Sigmoid colon (tissue), 7 donors: ENCODE results near the gene TSPAN18. TPM values are rescaled to one million over a fixed set of nuclear protein-coding genes. Genes with fewer than 3 reads are reported as not detected.

Experiments used
- DNase-seq: peaks from one replicate; pipeline ENCODE4 v3.0.0-alpha.2; 2019
- H3K27ac ChIP-seq, 4 donors: fragments of 200-600 bp; sonication (generic); one replicate each; pipeline ENCODE4 v1.5.1; 2016 to 2019; ENCODE audit warnings: mild to moderate bottlenecking in 1 of 4
- H3K27me3 ChIP-seq, 3 donors: fragments of 200-600 bp; sonication (generic); one replicate each; pipeline ENCODE4 v1.5.1; 2019; ENCODE audit warnings: mild to moderate bottlenecking in 1 of 3
- H3K36me3 ChIP-seq, 4 donors: fragments of 200-600 bp; sonication (generic); one replicate each; pipeline ENCODE4 v1.5.1; 2016 to 2019
- H3K4me1 ChIP-seq, 4 donors: fragments of 200-600 bp; sonication (generic); one replicate each; pipeline ENCODE4 v1.5.1; 2017 to 2019
- H3K4me3 ChIP-seq, 4 donors: fragments of 200-600 bp; sonication (generic); one replicate each; pipeline ENCODE4 v1.5.1; 2017 to 2019; ENCODE audit warnings: mild to moderate bottlenecking in 2 of 4, moderate library complexity in 1 of 4
- H3K9me3 ChIP-seq, 4 donors: fragments of 200-600 bp in 3 of 4; sonication (generic) in 3 of 4; one replicate each; pipeline versions ENCODE4 v1.5.1 to v1.6.1; 2013 to 2019
- EP300 ChIP-seq, 4 donors: sonication (generic); formaldehyde crosslinking; IDR thresholded peaks; one replicate each; pipeline ENCODE4 v1.6.1; 2017; ENCODE audit warnings: antibody characterized with exemption in 4 of 4
- POLR2A ChIP-seq, 2 donors: fragments of 450-650 bp; IDR thresholded peaks; one replicate each; pipeline ENCODE4 v1.6.1; 2016; ENCODE audit warnings: antibody characterized with exemption in 2 of 2, mild to moderate bottlenecking in 2 of 2, moderate library complexity in 2 of 2
- POLR2AphosphoS5 ChIP-seq, 4 donors: sonication (generic); formaldehyde crosslinking; IDR thresholded peaks; one replicate each; pipeline ENCODE4 v1.6.1; 2017; ENCODE audit warnings: antibody characterized with exemption in 4 of 4
- WGBS, 2 donors: extraction: QIAGEN DNeasy Blood & Tissue Kit; methylation state at CpG; one replicate each; pipeline ENCODE4 v1.1.7; 2013; 5-methylcytosine and 5-hydroxymethylcytosine counted together
- intact Hi-C: fragments of 100-400 bp; cut with DNase I; formaldehyde crosslinking; loops from one replicate; pipeline ENCODE4 v1.15.1; 2023
- polyA plus RNA-seq, 3 donors: library from polyadenylated mRNA; stranded (reverse); fragments of 200-250 nt; gene quantifications; one replicate each; pipeline ENCODE4 v1.2.3, GENCODE V29; 2013
- total RNA-seq, 4 donors: library from RNA; depleted of rRNA; stranded (reverse); fragments of >200 nt; gene quantifications; one replicate each; pipeline ENCODE4 v1.1.0, GENCODE V29; 2016
- TF ChIP-seq, protein P1 (sequence below), 4 experiments: fragments of 450-650 bp in 3 of 4; fragments of 200-600 bp in 1 of 4; IDR thresholded peaks; one replicate each; pipeline ENCODE4 v1.5.1; 2016 to 2019; ENCODE audit warnings: antibody characterized with exemption in 4 of 4, mild to moderate bottlenecking in 3 of 4, moderate library complexity in 2 of 4
- donor health status: healthy with polysubstance abuse.
- donor health status: Bipolar disorder and iron deficiency.
- donor health status: healthy.

The TSPAN18 gene
- total and polyA plus RNA-seq, 7 donors: 0.23 to 75.3 (median 13.8) TPM

- WGBS, 2 donors: 73 to 88% methylated on average over 3 of the region's 3 CpGs
- peaks cover 4 to 71% (median 20%) of the 10 kb centered on the region in 4 donors for H3K36me3 ChIP-seq
- H3K4me3 ChIP-seq: no peak overlapping the region
- no peak overlapping the region for H3K27ac ChIP-seq
- TF ChIP-seq, protein P1, sequence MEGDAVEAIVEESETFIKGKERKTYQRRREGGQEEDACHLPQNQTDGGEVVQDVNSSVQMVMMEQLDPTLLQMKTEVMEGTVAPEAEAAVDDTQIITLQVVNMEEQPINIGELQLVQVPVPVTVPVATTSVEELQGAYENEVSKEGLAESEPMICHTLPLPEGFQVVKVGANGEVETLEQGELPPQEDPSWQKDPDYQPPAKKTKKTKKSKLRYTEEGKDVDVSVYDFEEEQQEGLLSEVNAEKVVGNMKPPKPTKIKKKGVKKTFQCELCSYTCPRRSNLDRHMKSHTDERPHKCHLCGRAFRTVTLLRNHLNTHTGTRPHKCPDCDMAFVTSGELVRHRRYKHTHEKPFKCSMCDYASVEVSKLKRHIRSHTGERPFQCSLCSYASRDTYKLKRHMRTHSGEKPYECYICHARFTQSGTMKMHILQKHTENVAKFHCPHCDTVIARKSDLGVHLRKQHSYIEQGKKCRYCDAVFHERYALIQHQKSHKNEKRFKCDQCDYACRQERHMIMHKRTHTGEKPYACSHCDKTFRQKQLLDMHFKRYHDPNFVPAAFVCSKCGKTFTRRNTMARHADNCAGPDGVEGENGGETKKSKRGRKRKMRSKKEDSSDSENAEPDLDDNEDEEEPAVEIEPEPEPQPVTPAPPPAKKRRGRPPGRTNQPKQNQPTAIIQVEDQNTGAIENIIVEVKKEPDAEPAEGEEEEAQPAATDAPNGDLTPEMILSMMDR (IDR thresholded peaks at IDR 0.05): no peak
- no peaks in the 10 kb centered on the region for H3K4me1 ChIP-seq
- intact Hi-C loops: no loop called here
- DNase-seq: no peak
- H3K9me3 ChIP-seq: no peaks in the 10 kb centered on the region
- no peaks in the 10 kb centered on the region for H3K27me3 ChIP-seq
Measured at GRCh38 chr11:44923806-44924205, 197.0 kb downstream of the TSPAN18 start.

DNA sequence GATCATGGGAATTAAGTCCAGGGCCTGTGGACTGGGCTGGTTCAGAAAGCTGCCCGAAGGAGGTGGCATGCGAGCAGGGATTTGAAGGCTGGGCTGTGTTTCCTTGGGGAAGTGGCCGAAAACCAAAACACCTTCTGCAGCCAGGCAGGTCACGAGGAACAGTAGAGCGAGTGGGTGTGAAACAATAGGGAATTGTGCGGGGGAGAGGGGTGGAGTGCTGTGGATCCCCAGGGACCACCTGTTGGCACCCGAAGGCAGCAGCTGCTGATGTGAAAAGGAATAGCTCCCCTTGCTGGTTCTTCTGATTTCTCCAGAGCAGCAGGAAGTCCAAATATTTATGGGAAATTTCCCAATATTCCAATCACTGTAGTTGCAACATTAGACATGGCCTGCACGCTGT lies 199.3 kb downstream of the TSPAN18 start:
- no peak for DNase-seq
- Histone ChIP-seq H3K4me3 (no peak overlapping the region), H3K36me3 (peaks cover 0 to 68% (median 12%) of the 10 kb centered on the region in 4 donors), H3K9me3 (no peaks in the 10 kb centered on the region), H3K27me3 (no peaks in the 10 kb centered on the region), H3K27ac (no peak overlapping the region), H3K4me1 (no peaks in the 10 kb centered on the region)
- intact Hi-C loops: no loop called here
- WGBS, 2 donors: 78 to 88% methylated on average over 8 of the region's 8 CpGs
- no peak for TF ChIP-seq POLR2AphosphoS5 (IDR thresholded peaks at IDR 0.05)
- no peak for TF ChIP-seq POLR2A (IDR thresholded peaks at IDR 0.05)
- TF ChIP-seq, protein P1 (IDR thresholded peaks at IDR 0.05): no peak
- TF ChIP-seq EP300 (IDR thresholded peaks at IDR 0.05): no peak

GRCh38 chr11:44927174-44927661 lies 200.5 kb downstream of the TSPAN18 start:
- Histone ChIP-seq H3K9me3 (no peaks in the 10 kb centered on the region), H3K27me3 (no peaks in the 10 kb centered on the region), H3K4me3 (no peak overlapping the region), H3K27ac (no peak overlapping the region), H3K36me3 (peaks cover 0 to 59% (median 8%) of the 10 kb centered on the region in 4 donors), H3K4me1 (no peaks in the 10 kb centered on the region)
- 7 to 15% methylated on average over 16 of the region's 16 CpGs for WGBS, 2 donors
- no peak for TF ChIP-seq POLR2AphosphoS5 (IDR thresholded peaks at IDR 0.05)
- TF ChIP-seq, protein P1 (IDR thresholded peaks at IDR 0.05): peak; percentile 55 to 88 (median 78)
- intact Hi-C loops: no loop called here
- peak; percentile 80 for DNase-seq

DNA sequence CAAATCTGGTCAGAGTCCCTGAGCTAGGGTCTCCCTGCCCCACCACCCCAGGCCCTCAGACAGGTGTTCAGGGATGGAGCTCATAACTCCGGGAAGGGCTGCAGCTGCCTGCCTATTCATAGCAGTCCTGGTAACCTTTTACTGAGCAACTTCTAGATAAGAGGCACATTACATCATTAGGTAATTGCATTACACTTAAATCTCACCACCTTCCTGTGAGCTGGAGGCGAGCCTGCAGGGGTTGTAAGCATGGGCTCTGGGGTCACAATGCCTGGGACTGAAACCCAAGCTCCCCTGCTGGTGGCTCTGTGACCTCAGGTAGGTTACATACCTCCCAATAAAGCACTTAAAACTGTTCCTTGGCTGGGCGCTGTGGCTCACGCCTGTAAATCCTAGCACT lies 201.4 kb downstream of the TSPAN18 start:
- H3K36me3 ChIP-seq: peaks cover 0 to 51% (median 8%) of the 10 kb centered on the region in 4 donors
- WGBS, 2 donors: 44 to 83% methylated on average over 4 of the region's 4 CpGs
- no peaks in the 10 kb centered on the region for H3K4me1 ChIP-seq
- H3K9me3 ChIP-seq: no peaks in the 10 kb centered on the region
- TF ChIP-seq, protein P1 (IDR thresholded peaks at IDR 0.05): no peak
- TF ChIP-seq POLR2A (IDR thresholded peaks at IDR 0.05) (no peak), POLR2AphosphoS5 (IDR thresholded peaks at IDR 0.05) (no peak), EP300 (IDR thresholded peaks at IDR 0.05) (no peak)
- DNase-seq: no peak
- H3K4me3 ChIP-seq: no peak overlapping the region
- H3K27me3 ChIP-seq: no peaks in the 10 kb centered on the region
- no peak overlapping the region for H3K27ac ChIP-seq
- intact Hi-C loops: no loop called here

DNA sequence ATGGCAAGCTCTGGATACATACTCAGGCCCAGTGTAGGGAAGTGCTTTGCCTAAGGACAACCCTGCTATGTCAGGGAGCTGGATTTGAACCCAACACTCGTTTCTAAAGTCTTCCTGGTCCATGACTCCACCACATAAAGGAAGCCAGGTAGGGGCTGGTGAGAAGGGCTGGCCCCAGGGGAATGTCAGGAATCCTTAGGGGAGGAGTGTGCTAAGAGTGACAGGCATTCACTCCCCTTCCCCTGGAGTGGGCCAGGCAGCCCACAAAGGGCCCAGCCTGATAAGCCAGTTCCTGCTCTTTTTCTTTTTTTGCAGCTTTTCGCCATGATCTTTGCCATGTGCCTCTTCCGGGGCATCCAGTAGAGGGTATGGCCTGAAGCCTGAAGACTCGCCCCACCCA lies 202.1 kb downstream of the TSPAN18 start:
- Histone ChIP-seq H3K36me3 (peaks cover 0 to 44% (median 5%) of the 10 kb centered on the region in 4 donors), H3K4me3 (no peak overlapping the region), H3K27ac (no peak overlapping the region), H3K4me1 (no peaks in the 10 kb centered on the region), H3K27me3 (no peaks in the 10 kb centered on the region), H3K9me3 (no peaks in the 10 kb centered on the region)
- 52 to 76% methylated on average over 4 of the region's 4 CpGs for WGBS, 2 donors
- DNase-seq: no peak
- TF ChIP-seq POLR2A (IDR thresholded peaks at IDR 0.05): no peak
- TF ChIP-seq POLR2AphosphoS5 (IDR thresholded peaks at IDR 0.05): no peak
- no peak for TF ChIP-seq EP300 (IDR thresholded peaks at IDR 0.05)
- TF ChIP-seq, protein P1 (IDR thresholded peaks at IDR 0.05): no peak
- intact Hi-C loops: no loop called here
